ENCODE measurements around the gene ABLIM3. TPM values are rescaled to one million over a fixed set of nuclear protein-coding genes. Genes with fewer than 3 reads are reported as not detected.

Gene ABLIM3
- total RNA-seq, 8 experiments from 2014 or later = 0.18 to 28.7 (median 4.3) TPM

- no peak for ATAC-seq (replicated peaks in 6 of 8)
- Histone ChIP-seq H3K4me3 (no peak overlapping the region), H3K27ac (no peak overlapping the region), H3K4me1 (replicated peaks in 1 of 2) (no peaks in the 10 kb centered on the region)
- 20 to 100% (median 64%) methylated on average over 1 of the region's 1 CpG; no CpG with 5 or more reads in 6 of the 10 experiments for WGBS, 10 experiments
- in situ Hi-C loops (cut with MboI; ENCODE audit: low pct_unique_long_range_greater_than_20kb in 2 of 9, low sequenced_read_pairs in 9 of 9, unreplicated experiment in 9 of 9) = loop anchor here in 5 of 9 experiments (25.0 kb wide), 2 partner anchors 102 to 127 kb away; partner anchors contain the start of gene AFAP1L1 (in 2 of the 5)
These were observed 5.6 kb upstream of the ABLIM3 start for GRCh38 chr5:149135536-149136201.

- peaks cover 3 to 7% of the 10 kb centered on the region in 2 donors for H3K4me1 ChIP-seq (replicated peaks in 1 of 2)
- in situ Hi-C loops (cut with MboI; ENCODE audit: low pct_unique_long_range_greater_than_20kb in 2 of 9, low sequenced_read_pairs in 9 of 9, unreplicated experiment in 9 of 9) = loop anchor here in 5 of 9 experiments (25.0 kb wide), 2 partner anchors 99 to 124 kb away; partner anchors contain the start of gene AFAP1L1 (in 2 of the 5)
- WGBS, 10 experiments = 38 to 76% (median 65%) methylated on average over 3 to 7 of the region's 7 CpGs; no CpG with 5 or more reads in 2 of the 10 experiments
- no peak for ATAC-seq (replicated peaks in 6 of 8)
- no peak overlapping the region for H3K27ac ChIP-seq
- H3K4me3 ChIP-seq = no peak overlapping the region
These were observed 2.9 kb upstream of the ABLIM3 start for GRCh38 chr5:149138182-149138923.

- ATAC-seq (replicated peaks in 6 of 8) = no peak
- in situ Hi-C loops (cut with MboI; ENCODE audit: low pct_unique_long_range_greater_than_20kb in 2 of 9, low sequenced_read_pairs in 9 of 9, unreplicated experiment in 9 of 9) = loop anchor here in 5 of 9 experiments (25.0 kb wide), 2 partner anchors 97 to 122 kb away; partner anchors contain the start of gene AFAP1L1 (in 2 of the 5)
- no peak overlapping the region for H3K4me3 ChIP-seq
- H3K4me1 ChIP-seq (replicated peaks in 1 of 2) = peaks cover 3 to 13% of the 10 kb centered on the region in 2 donors
- 53 to 97% (median 82%) methylated on average over 3 to 10 of the region's 11 CpGs for WGBS, 10 experiments
- no peak overlapping the region for H3K27ac ChIP-seq
These were observed 893 bp upstream of the ABLIM3 start for GRCh38 chr5:149140197-149141002.

DNA sequence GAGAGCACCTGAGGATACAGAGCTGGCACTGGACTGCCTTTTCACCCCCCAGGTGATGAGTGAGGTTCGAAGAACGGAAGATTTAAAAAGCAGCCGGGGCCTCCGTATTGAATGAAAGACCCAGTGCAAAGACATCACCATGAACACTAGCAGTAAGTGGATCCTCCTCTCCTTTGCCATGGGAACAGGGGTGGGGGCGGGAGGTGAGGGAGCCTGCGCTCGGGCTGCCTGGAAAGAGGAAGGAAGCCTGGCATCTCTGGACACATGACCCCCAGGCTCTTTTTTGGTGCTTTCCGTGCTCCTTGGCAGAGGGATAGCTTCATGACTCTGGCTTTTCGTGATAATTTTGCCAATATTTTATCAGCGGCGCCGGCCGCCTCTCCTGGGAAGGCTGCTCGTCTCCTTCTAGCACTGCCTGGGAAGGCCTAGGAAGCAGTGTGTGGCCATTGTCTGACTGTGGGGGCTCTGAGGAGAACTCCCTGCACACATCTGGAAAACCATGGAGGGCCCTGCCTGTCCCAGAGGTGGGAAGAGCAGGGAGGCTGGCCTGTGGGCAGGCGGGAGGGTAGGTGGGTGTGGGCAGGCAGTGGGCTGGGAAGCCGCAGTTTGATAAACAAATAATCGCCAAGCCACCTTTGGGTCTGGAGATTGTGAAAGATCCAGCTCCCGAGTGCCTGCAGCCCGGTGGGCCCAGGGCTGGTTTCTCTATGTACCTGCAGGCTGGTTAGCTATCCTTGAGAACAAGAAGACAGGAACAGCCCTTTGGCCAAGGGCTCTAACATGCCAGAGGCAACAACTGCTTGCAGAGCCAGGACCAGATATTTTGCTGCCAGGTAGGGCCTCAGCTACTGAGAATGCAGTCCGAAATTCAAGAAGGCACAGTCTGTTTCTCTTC lies 911 bp downstream of the ABLIM3 start:
- WGBS, 10 experiments = 9 to 100% (median 34%) methylated on average over 1 to 4 of the region's 20 CpGs; no CpG with 5 or more reads in 4 of the 10 experiments
- ATAC-seq (replicated peaks in 6 of 8) = peak; percentile 7 to 73 (median 68)
- peaks cover 3 to 13% of the 10 kb centered on the region in 2 donors for H3K4me1 ChIP-seq (replicated peaks in 1 of 2)
- no peak overlapping the region for H3K27ac ChIP-seq
- peak overlapping the region; percentile 45 to 89 (median 64) for H3K4me3 ChIP-seq
- in situ Hi-C loops (cut with MboI; ENCODE audit: low pct_unique_long_range_greater_than_20kb in 2 of 9, low sequenced_read_pairs in 9 of 9, unreplicated experiment in 9 of 9) = loop anchor here in 5 of 9 experiments (25.0 kb wide), 2 partner anchors 95 to 120 kb away; partner anchors contain the start of gene AFAP1L1 (in 2 of the 5)

DNA sequence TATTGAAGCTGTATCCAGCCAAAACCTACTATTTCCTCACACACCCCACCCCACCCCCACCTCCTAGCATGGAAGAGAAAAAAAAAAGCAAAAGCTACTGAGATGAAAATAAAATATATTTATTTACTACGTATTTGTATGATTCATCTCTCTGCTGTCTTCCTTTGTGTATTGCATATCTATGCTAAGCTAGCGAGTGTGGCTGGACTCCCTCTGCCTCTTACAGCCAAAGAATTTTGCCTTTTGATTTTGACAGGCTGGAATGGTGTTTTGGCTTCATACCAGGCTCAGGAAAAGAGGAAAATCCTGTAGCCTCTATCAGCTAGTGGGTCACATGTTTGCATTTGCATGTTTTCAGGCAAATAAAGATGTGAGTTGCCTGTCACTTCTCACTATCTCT lies 2.2 kb downstream of the ABLIM3 start:
- H3K27ac ChIP-seq = no peak overlapping the region
- H3K4me1 ChIP-seq (replicated peaks in 1 of 2) = peaks cover 3 to 13% of the 10 kb centered on the region in 2 donors
- peak in 3 of 8 experiments; percentile 11 to 58 (median 49) for ATAC-seq (replicated peaks in 6 of 8)
- H3K4me3 ChIP-seq = peak overlapping the region in 2 of 5 donors; percentile 69 to 89
- in situ Hi-C loops (cut with MboI; ENCODE audit: low pct_unique_long_range_greater_than_20kb in 2 of 9, low sequenced_read_pairs in 9 of 9, unreplicated experiment in 9 of 9) = loop anchor here in 5 of 9 experiments (25.0 kb wide), 2 partner anchors 94 to 119 kb away; partner anchors contain the start of gene AFAP1L1 (in 2 of the 5)
- WGBS, 10 experiments = 0 to 100% (median 67%) methylated on average over 1 to 2 of the region's 2 CpGs; no CpG with 5 or more reads in 4 of the 10 experiments

- Histone ChIP-seq H3K4me1 (replicated peaks in 1 of 2) (peaks cover 3 to 13% of the 10 kb centered on the region in 2 donors), H3K27ac (no peak overlapping the region), H3K4me3 (peak overlapping the region in 2 of 5 donors; percentile 69 to 89)
- in situ Hi-C loops (cut with MboI; ENCODE audit: low pct_unique_long_range_greater_than_20kb in 2 of 9, low sequenced_read_pairs in 9 of 9, unreplicated experiment in 9 of 9) = loop anchor here in 5 of 9 experiments (25.0 kb wide), 2 partner anchors 93 to 118 kb away; partner anchors contain the start of gene AFAP1L1 (in 2 of the 5)
- no peak for ATAC-seq (replicated peaks in 6 of 8)
- 0 to 67% (median 17%) methylated on average over 1 of the region's 1 CpG; no CpG with 5 or more reads in 5 of the 10 experiments for WGBS, 10 experiments
These were observed 3.3 kb downstream of the ABLIM3 start for GRCh38 chr5:149144637-149145036.

DNA sequence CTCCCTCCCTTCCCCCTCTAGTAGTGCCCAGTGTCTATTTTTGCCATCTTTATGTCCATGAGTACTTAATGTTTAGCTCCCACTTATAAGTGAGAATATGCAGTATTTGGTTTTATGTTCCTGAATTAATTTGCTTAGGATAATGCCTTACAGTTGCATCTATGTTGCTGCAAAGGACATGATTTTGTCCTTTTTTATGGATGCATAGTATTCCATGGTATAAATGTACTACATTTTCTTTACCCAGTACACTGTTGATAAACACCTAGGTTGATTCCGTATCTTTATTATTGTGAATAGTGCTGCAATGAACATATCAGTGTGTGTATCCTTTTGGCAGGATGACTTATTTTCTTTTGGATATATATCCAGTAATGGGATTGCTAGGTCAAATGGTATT lies 3.8 kb downstream of the ABLIM3 start:
- WGBS, 10 experiments = 78 to 100% (median 88%) methylated on average over 1 of the region's 1 CpG; no CpG with 5 or more reads in 3 of the 10 experiments
- in situ Hi-C loops (cut with MboI; ENCODE audit: low pct_unique_long_range_greater_than_20kb in 2 of 9, low sequenced_read_pairs in 9 of 9, unreplicated experiment in 9 of 9) = loop anchor here in 5 of 9 experiments (25.0 kb wide), 2 partner anchors 92 to 117 kb away; partner anchors contain the start of gene AFAP1L1 (in 2 of the 5)
- no peak for ATAC-seq (replicated peaks in 6 of 8)
- H3K27ac ChIP-seq = no peak overlapping the region
- no peak overlapping the region for H3K4me3 ChIP-seq
- peaks cover 3 to 13% of the 10 kb centered on the region in 2 donors for H3K4me1 ChIP-seq (replicated peaks in 1 of 2)

- Histone ChIP-seq H3K4me3 (no peak overlapping the region), H3K27ac (no peak overlapping the region), H3K4me1 (replicated peaks in 1 of 2) (peaks cover 0 to 7% of the 10 kb centered on the region in 2 donors)
- no peak for ATAC-seq (replicated peaks in 6 of 8)
- in situ Hi-C loops (cut with MboI; ENCODE audit: low pct_unique_long_range_greater_than_20kb in 2 of 9, low sequenced_read_pairs in 9 of 9, unreplicated experiment in 9 of 9) = loop anchor here in 5 of 9 experiments (25.0 kb wide), 2 partner anchors 90 to 115 kb away; partner anchors contain the start of gene AFAP1L1 (in 2 of the 5)
- WGBS, 10 experiments = 43 to 100% (median 100%) methylated on average over 1 of the region's 1 CpG; no CpG with 5 or more reads in 4 of the 10 experiments
These were observed 6.4 kb downstream of the ABLIM3 start for GRCh38 chr5:149147676-149148075.

- WGBS, 10 experiments = 54 to 93% (median 78%) methylated on average over 1 to 3 of the region's 3 CpGs; no CpG with 5 or more reads in 2 of the 10 experiments
- Histone ChIP-seq H3K27ac (no peak overlapping the region), H3K4me1 (replicated peaks in 1 of 2) (peaks cover 11 to 16% of the 10 kb centered on the region in 2 donors), H3K4me3 (no peak overlapping the region)
- no peak for ATAC-seq (replicated peaks in 6 of 8)
- in situ Hi-C loops (cut with MboI; ENCODE audit: low pct_unique_long_range_greater_than_20kb in 2 of 9, low sequenced_read_pairs in 9 of 9, unreplicated experiment in 9 of 9) = loop anchor here in 5 of 9 experiments (25.0 kb wide), 2 partner anchors 87 to 112 kb away; partner anchors contain the start of gene AFAP1L1 (in 2 of the 5)
These were observed 8.6 kb downstream of the ABLIM3 start for GRCh38 chr5:149149942-149150341.

DNA sequence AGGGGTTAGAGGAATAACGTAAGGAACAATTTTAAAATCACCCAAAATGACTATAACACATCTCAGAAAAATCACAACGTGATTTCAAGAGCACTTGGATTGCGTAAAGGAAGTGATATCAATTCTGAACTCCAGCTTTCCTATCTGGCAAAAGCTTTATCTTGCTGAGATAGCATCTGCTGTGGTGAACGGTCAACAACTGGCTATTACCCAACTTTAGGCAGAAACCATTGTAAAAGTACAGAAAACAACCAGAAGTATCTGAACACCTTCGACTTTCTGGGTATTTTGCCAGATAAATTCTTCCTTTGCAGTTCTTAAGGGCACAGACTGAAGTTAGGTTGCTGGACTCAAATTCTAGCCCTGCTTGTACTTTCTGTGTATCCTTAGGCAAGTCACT lies 9.2 kb downstream of the ABLIM3 start:
- in situ Hi-C loops (cut with MboI; ENCODE audit: low pct_unique_long_range_greater_than_20kb in 2 of 9, low sequenced_read_pairs in 9 of 9, unreplicated experiment in 9 of 9) = no loop called here
- no peak overlapping the region for H3K4me3 ChIP-seq
- no peak overlapping the region for H3K27ac ChIP-seq
- no peak for ATAC-seq (replicated peaks in 6 of 8)
- WGBS, 10 experiments = 17 to 100% (median 76%) methylated on average over 1 to 5 of the region's 5 CpGs; no CpG with 5 or more reads in 1 of the 10 experiments
- H3K4me1 ChIP-seq (replicated peaks in 1 of 2) = peaks cover 11 to 17% of the 10 kb centered on the region in 2 donors

DNA sequence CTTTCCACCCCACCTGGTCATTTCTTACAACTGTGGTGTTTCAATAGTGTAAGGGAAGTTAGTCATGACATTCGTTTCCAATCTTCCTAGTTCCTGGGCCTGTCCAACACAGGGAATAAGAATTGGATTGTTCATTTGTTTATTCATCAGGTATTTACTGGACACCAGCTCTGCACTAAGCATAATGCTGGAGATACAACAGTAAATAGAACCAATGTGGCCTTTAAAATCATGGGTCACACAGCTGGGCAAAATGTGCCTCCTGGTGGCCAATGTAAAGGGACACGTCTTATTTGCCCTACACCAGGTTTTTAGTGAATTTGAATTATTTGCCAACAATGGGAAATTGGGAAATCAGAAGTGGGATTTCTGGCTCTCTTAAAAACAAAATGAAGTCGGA lies 10.4 kb downstream of the ABLIM3 start:
- H3K4me3 ChIP-seq = no peak overlapping the region
- in situ Hi-C loops (cut with MboI; ENCODE audit: low pct_unique_long_range_greater_than_20kb in 2 of 9, low sequenced_read_pairs in 9 of 9, unreplicated experiment in 9 of 9) = no loop called here
- 49 to 100% (median 86%) methylated on average over 1 to 3 of the region's 3 CpGs; no CpG with 5 or more reads in 4 of the 10 experiments for WGBS, 10 experiments
- no peak for ATAC-seq (replicated peaks in 6 of 8)
- H3K4me1 ChIP-seq (replicated peaks in 1 of 2) = peaks cover 11 to 17% of the 10 kb centered on the region in 2 donors
- no peak overlapping the region for H3K27ac ChIP-seq
